K562 (cell line): Measurements from ENCODE around the gene RNASEH2A. TPM values are rescaled to one million over a fixed set of nuclear protein-coding genes. Genes with fewer than 3 reads are reported as not detected.

Experiments used
- BRCA1 ChIP-seq, 2 experiments: fragments of 450-650 bp in 1 of 2; sonication (generic) in 1 of 2; formaldehyde crosslinking in 1 of 2; IDR thresholded peaks; 2 replicates each; pipeline versions ENCODE4 v1.5.0 to v1.6.1; 2017 to 2020; ENCODE audit warnings: mild to moderate bottlenecking in 1 of 2, missing genetic modification reagents in 1 of 2
- CHD1 ChIP-seq: fragments of 200-600 bp; sonication (generic); IDR thresholded peaks from one replicate; pipeline ENCODE4 v1.6.1; 2012; ENCODE audit warnings: mild to moderate bottlenecking, moderate library complexity, low read length, inconsistent platforms
- CSDE1 ChIP-seq, 2 experiments: fragments of 450-650 bp; IDR thresholded peaks; 2 replicates each; pipeline ENCODE4 v1.6.1; 2016; ENCODE audit warnings: mild to moderate bottlenecking in 1 of 2
- DIDO1 ChIP-seq: fragments of 450-650 bp; IDR thresholded peaks from 2 replicates; pipeline ENCODE4 v1.6.1; 2016; ENCODE audit warnings: low read depth, missing biosample characterization, missing genetic modification characterization
- GATAD2B ChIP-seq: fragments of 450-650 bp; IDR thresholded peaks from 2 replicates; pipeline ENCODE4 v1.6.1; 2017; ENCODE audit warnings: mild to moderate bottlenecking, borderline replicate concordance
- MITF ChIP-seq: IDR thresholded peaks from 2 replicates; pipeline ENCODE4 v1.6.1; 2014; ENCODE audit warnings: antibody characterized with exemption
- MYC ChIP-seq, 2 experiments: fragments of 250-450 bp in 1 of 2; sonication (Bioruptor Pico) in 1 of 2; IDR thresholded peaks; 2 replicates each; pipeline versions ENCODE4 v1.5.1 to v1.6.1; 2012 to 2021; ENCODE audit warnings: low read depth in 2 of 2, borderline replicate concordance in 1 of 2, improper control_type of control experiment in 1 of 2, low read length in 1 of 2, mild to moderate bottlenecking in 1 of 2, moderate library complexity in 1 of 2
- MYNN ChIP-seq, 2 experiments: sonication (generic); formaldehyde crosslinking in 1 of 2; IDR thresholded peaks; 2 replicates each; pipeline versions ENCODE4 v1.5.0 to v1.6.1; 2016 to 2020; ENCODE audit warnings: antibody characterized with exemption in 1 of 2, missing genetic modification reagents in 1 of 2
- NKRF ChIP-seq: fragments of 450-650 bp; IDR thresholded peaks from 2 replicates; pipeline ENCODE4 v1.6.1; 2016; ENCODE audit warnings: borderline replicate concordance
- NONO ChIP-seq, 2 experiments: fragments of 200-400 bp in 1 of 2; fragments of 450-650 bp in 1 of 2; formaldehyde crosslinking in 1 of 2; IDR thresholded peaks; 2 replicates each; pipeline ENCODE4 v1.6.1; 2017; ENCODE audit warnings: low read depth in 2 of 2, mild to moderate bottlenecking in 2 of 2, moderate library complexity in 2 of 2, low read length in 1 of 2
- PHF8 ChIP-seq: fragments of 200-600 bp; sonication (generic); IDR thresholded peaks from 2 replicates; pipeline ENCODE4 v1.6.1; 2012; ENCODE audit warnings: mixed run types, mild to moderate bottlenecking, inconsistent platforms, low read length, moderate library complexity, borderline replicate concordance
- POLR2B ChIP-seq: fragments of 450-650 bp; IDR thresholded peaks from 2 replicates; pipeline ENCODE4 v1.6.1; 2018; ENCODE audit warnings: low read depth; ENCODE audit not compliant: partially characterized antibody
- SAFB ChIP-seq: fragments of 200-400 bp; formaldehyde crosslinking; IDR thresholded peaks from 2 replicates; pipeline ENCODE4 v1.6.1; 2017; ENCODE audit warnings: low read depth, low read length, borderline replicate concordance
- SP1 ChIP-seq: sonication (generic); formaldehyde crosslinking; IDR thresholded peaks from 2 replicates; pipeline ENCODE4 v1.8.1; 2022; ENCODE audit warnings: mild to moderate bottlenecking, missing genetic modification reagents
- THRAP3 ChIP-seq: fragments of 450-650 bp; IDR thresholded peaks from 2 replicates; pipeline ENCODE4 v1.6.1; 2016; ENCODE audit warnings: mild to moderate bottlenecking, inconsistent platforms, borderline replicate concordance
- ZBTB17 ChIP-seq: fragments of 450-650 bp; formaldehyde crosslinking; IDR thresholded peaks from 2 replicates; pipeline ENCODE4 v1.4.0; 2020; ENCODE audit warnings: mild to moderate bottlenecking
- ZC3H11A ChIP-seq: IDR thresholded peaks from 2 replicates; pipeline ENCODE4 v1.6.1; 2012; ENCODE audit warnings: low read depth, low read length, improper control_type of control experiment
- ZKSCAN3 ChIP-seq: fragments of 250-450 bp; sonication (Bioruptor Pico); IDR thresholded peaks from 2 replicates; pipeline ENCODE4 v1.4.0; 2020
- ZNF76 ChIP-seq: fragments of 250-450 bp; sonication (Bioruptor Pico); IDR thresholded peaks from 2 replicates; pipeline ENCODE4 v1.4.0; 2020; ENCODE audit warnings: mild to moderate bottlenecking, moderate library complexity, borderline replicate concordance
- ZSCAN32 ChIP-seq: fragments of 450-650 bp; formaldehyde crosslinking; IDR thresholded peaks from 2 replicates; pipeline ENCODE4 v1.4.0; 2020; ENCODE audit warnings: mild to moderate bottlenecking, moderate library complexity
- polyA plus RNA-seq, 8 experiments: library from polyadenylated mRNA; depleted of rRNA in 4 of 8; stranded (reverse) in 5 of 8; unstranded in 3 of 8; fragments of >200 nt; fragmentation: Nextera tagmentation in 2 of 8; fragmentation: Illumina TruSeq in 1 of 8; extraction: Ambion mirVana in 2 of 8; extraction: Trizol in 1 of 8; gene quantifications; 2 replicates each; pipeline versions ENCODE4 v1.2.1 to v1.2.3, GENCODE V29; 2011 to 2014; ENCODE audit warnings: inconsistent platforms in 1 of 8, missing spikeins in 1 of 8
- total RNA-seq, 7 experiments: library from RNA; depleted of rRNA in 6 of 7; stranded (reverse); fragments of >200 nt in 6 of 7; fragmentation: Illumina TruSeq in 2 of 7; extraction: Trizol in 2 of 7; gene quantifications; 2 replicates each; pipeline versions ENCODE4 v1.2.1 to v1.2.3, GENCODE V29; 2011 to 2021; ENCODE audit warnings: low replicate concordance in 1 of 7

The RNASEH2A gene
- total and polyA plus RNA-seq, 9 of the 15 experiments (the other 6 are each of a cell fraction or from before 2014, with no cell fraction given) = 22.3 to 78.0 (median 61.7) TPM

DNA sequence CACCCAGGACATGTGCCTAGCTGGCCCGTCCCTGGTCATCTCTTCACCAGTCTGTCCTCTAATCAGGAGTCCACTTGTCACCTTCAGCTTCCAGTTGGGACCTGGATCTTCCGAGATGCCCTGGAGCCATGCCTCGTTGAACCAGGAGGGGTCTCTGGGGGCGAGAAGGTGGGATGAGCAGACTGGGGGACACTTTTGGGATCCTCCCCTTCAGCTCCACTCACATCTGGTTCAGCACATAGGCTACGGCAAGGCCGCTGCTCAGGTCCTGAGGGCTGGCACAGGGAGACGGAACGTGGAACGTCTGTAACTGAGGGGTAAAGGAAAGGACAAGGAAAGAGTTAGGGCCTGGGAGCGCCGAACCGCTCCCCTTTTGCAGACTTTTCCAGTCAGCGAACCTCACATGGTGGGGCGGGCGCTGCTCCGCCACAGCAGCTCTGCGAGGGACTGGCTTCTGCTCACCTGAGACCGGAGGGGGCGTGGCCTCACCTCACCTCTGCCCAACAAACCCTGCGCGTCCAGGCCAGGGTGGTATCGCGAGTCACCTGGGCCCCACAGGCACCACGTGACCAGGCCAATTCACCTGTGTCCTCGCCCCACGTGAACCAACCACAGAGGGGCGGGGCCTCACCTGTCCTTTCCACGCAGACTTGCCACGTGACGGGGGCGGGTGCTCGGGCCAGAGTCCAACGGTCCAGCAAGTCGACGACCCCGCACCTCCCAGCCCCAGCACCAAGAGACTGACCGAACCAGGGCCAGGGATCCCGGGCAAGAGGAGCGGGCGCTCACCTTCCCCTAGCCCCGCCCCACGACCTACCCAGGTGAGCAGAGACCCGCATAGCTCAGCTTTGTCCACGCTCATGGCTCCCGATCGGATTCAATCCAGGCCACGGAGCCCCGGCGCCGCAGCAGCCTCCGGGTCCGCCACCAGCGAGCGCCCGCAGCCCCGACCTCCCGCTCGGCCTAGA lies 31.5 kb upstream of the RNASEH2A start, which contains the start of gene HOOK2 (continued):
- TF ChIP-seq DIDO1 (tag) = no peak
- TF ChIP-seq MITF = 0 out of 2 replicates have a peak, but pooled peaks have one; percentile 35
- peak; percentile 63; the same call in 1 of the 2 replicates for TF ChIP-seq NKRF
- TF ChIP-seq THRAP3 = no peak
- TF ChIP-seq MYC (IDR thresholded peaks at IDR 0.05; ENCODE audit: low read depth, low read length) = peak; percentile 28; the same call in 1 of the 2 replicates
- peak; percentile 70; the same call in 1 of the 2 replicates for TF ChIP-seq MYC (CRISPR knock-in tag; IDR thresholded peaks at IDR 0.05; ENCODE audit: borderline replicate concordance, low read depth)
- TF ChIP-seq ZNF76 (CRISPR knock-in tag) = no peak
- 0 out of 4 replicates have a peak, but pooled peaks of 1 of the 2 experiments have one; percentile 4 for TF ChIP-seq NONO (IDR thresholded peaks at IDR 0.05; ENCODE audit: low read depth in 2 of 2, low read length in 1 of 2)
- TF ChIP-seq ZKSCAN3 (CRISPR knock-in tag) = no peak
- TF ChIP-seq GATAD2B = no peak
- no peak for TF ChIP-seq POLR2B
- TF ChIP-seq ZSCAN32 (CRISPR knock-in tag) = 0 out of 2 replicates have a peak, but pooled peaks have one; percentile 13
- TF ChIP-seq ZC3H11A = no peak
- no peak for TF ChIP-seq MYNN (IDR thresholded peaks at IDR 0.05)
- no peak for TF ChIP-seq MYNN (CRISPR knock-in tag; IDR thresholded peaks at IDR 0.05)
- no peak for TF ChIP-seq CSDE1 (IDR thresholded peaks at IDR 0.05)
- peak; percentile 30; the same call in 1 of the 2 replicates for TF ChIP-seq SP1 (CRISPR knock-in tag)
- peak; percentile 81; the same call in 1 of the 2 replicates for TF ChIP-seq PHF8
- no peak for TF ChIP-seq ZBTB17 (CRISPR knock-in tag)
- no peak for TF ChIP-seq CHD1
- no peak for TF ChIP-seq BRCA1 (IDR thresholded peaks at IDR 0.05)
- TF ChIP-seq BRCA1 (CRISPR knock-in tag; IDR thresholded peaks at IDR 0.05) = 0 out of 2 replicates have a peak, but pooled peaks have one; percentile 67
- TF ChIP-seq SAFB = 0 out of 2 replicates have a peak, but pooled peaks have one; percentile 22
